HepG2 (cell line): ENCODE measurements around the gene CKS2. TPM values are rescaled to one million over a fixed set of nuclear protein-coding genes. Genes with fewer than 3 reads are reported as not detected.

Experiments used
- BRD4 ChIP-seq: sonication (generic); formaldehyde crosslinking; IDR thresholded peaks from 2 replicates; pipeline ENCODE4 v1.4.0; 2020; ENCODE audit warnings: missing genetic modification reagents
- KAT8 ChIP-seq: IDR thresholded peaks from 2 replicates; pipeline ENCODE4 v1.6.1; 2016; ENCODE audit warnings: missing genetic modification reagents, missing compliant biosample characterization
- MTF2 ChIP-seq: sonication (generic); formaldehyde crosslinking; IDR thresholded peaks from 2 replicates; pipeline ENCODE4 v1.5.0; 2020; ENCODE audit warnings: missing genetic modification reagents, borderline replicate concordance
- RBM22 ChIP-seq: fragments of 200-400 bp; formaldehyde crosslinking; optimal IDR thresholded peaks from 2 replicates; pipeline ENCODE3; 2017; ENCODE audit warnings: mild to moderate bottlenecking, low read length, moderate library complexity
- SAP130 ChIP-seq: IDR thresholded peaks from 2 replicates; pipeline ENCODE4 v1.6.1; 2016; ENCODE audit warnings: low read depth
- ZNF549 ChIP-seq: sonication (generic); formaldehyde crosslinking; IDR thresholded peaks from 2 replicates; pipeline ENCODE4 v1.5.0; 2020; ENCODE audit warnings: missing genetic modification reagents
- ZNF629 ChIP-seq: sonication (generic); formaldehyde crosslinking; conservative IDR thresholded peaks from 2 replicates; pipeline ENCODE4 v1.5.0; 2020; ENCODE audit warnings: missing genetic modification reagents
- ZNF660 ChIP-seq: sonication (generic); formaldehyde crosslinking; IDR thresholded peaks from 2 replicates; pipeline ENCODE4 v1.5.1; 2020; ENCODE audit warnings: mild to moderate bottlenecking, low read depth, missing genetic modification reagents, borderline replicate concordance
- ZNF746 ChIP-seq: sonication (generic); formaldehyde crosslinking; IDR thresholded peaks from 2 replicates; pipeline ENCODE4 v1.8.0; 2022; ENCODE audit warnings: mild to moderate bottlenecking, missing genetic modification reagents
- ZNF788 ChIP-seq: sonication (generic); formaldehyde crosslinking; IDR thresholded peaks from 2 replicates; pipeline ENCODE4 v1.5.0; 2020; ENCODE audit warnings: mild to moderate bottlenecking, missing genetic modification reagents, borderline replicate concordance
- polyA plus RNA-seq, 8 experiments: library from polyadenylated mRNA; depleted of rRNA in 3 of 8; stranded (reverse) in 7 of 8; unstranded in 1 of 8; fragments of >200 nt; fragmentation: Illumina TruSeq in 4 of 8; extraction: Trizol in 4 of 8; gene quantifications; 2 replicates each; pipeline versions ENCODE4 v1.2.1 to v1.2.3, GENCODE V29; 2011 to 2016; ENCODE audit warnings: low read depth in 4 of 8, missing spikeins in 1 of 8, mixed read lengths in 1 of 8; ENCODE audit not compliant: insufficient read depth in 1 of 8
- total RNA-seq, 5 experiments: library from RNA; depleted of rRNA; stranded (reverse); fragments of >200 nt; fragmentation: Illumina TruSeq; extraction: Trizol; gene quantifications; 2 replicates each; pipeline ENCODE4 v1.2.3, GENCODE V29; 2016; ENCODE audit warnings: low read depth in 1 of 5
- TF ChIP-seq, protein P1 (sequence below), 2 experiments: fragments of 450-650 bp in 1 of 2; sonication (generic) in 1 of 2; formaldehyde crosslinking in 1 of 2; IDR thresholded peaks; 2 replicates each; pipeline versions ENCODE4 v1.6.1 to v1.8.0; 2016 to 2022; ENCODE audit warnings: antibody characterized with exemption in 1 of 2, mild to moderate bottlenecking in 1 of 2, missing genetic modification reagents in 1 of 2
- TF ChIP-seq, protein P2 (sequence below): IDR thresholded peaks from 2 replicates; pipeline ENCODE4 v1.6.1; 2016; ENCODE audit warnings: low read depth, missing genetic modification reagents, missing compliant biosample characterization
- TF ChIP-seq, protein P3 (sequence below): sonication (generic); formaldehyde crosslinking; IDR thresholded peaks from 2 replicates; pipeline ENCODE4 v1.4.0; 2020; ENCODE audit warnings: missing genetic modification reagents

The CKS2 gene
- total and polyA plus RNA-seq, 2 of the 13 experiments (the other 11 are each of a cell fraction or from before 2014, with no cell fraction given), result 251 to 317 TPM

GRCh38 chr9:89350988-89351557 lies 40.1 kb downstream of the CKS2 start (continued):
- TF ChIP-seq, protein P1, sequence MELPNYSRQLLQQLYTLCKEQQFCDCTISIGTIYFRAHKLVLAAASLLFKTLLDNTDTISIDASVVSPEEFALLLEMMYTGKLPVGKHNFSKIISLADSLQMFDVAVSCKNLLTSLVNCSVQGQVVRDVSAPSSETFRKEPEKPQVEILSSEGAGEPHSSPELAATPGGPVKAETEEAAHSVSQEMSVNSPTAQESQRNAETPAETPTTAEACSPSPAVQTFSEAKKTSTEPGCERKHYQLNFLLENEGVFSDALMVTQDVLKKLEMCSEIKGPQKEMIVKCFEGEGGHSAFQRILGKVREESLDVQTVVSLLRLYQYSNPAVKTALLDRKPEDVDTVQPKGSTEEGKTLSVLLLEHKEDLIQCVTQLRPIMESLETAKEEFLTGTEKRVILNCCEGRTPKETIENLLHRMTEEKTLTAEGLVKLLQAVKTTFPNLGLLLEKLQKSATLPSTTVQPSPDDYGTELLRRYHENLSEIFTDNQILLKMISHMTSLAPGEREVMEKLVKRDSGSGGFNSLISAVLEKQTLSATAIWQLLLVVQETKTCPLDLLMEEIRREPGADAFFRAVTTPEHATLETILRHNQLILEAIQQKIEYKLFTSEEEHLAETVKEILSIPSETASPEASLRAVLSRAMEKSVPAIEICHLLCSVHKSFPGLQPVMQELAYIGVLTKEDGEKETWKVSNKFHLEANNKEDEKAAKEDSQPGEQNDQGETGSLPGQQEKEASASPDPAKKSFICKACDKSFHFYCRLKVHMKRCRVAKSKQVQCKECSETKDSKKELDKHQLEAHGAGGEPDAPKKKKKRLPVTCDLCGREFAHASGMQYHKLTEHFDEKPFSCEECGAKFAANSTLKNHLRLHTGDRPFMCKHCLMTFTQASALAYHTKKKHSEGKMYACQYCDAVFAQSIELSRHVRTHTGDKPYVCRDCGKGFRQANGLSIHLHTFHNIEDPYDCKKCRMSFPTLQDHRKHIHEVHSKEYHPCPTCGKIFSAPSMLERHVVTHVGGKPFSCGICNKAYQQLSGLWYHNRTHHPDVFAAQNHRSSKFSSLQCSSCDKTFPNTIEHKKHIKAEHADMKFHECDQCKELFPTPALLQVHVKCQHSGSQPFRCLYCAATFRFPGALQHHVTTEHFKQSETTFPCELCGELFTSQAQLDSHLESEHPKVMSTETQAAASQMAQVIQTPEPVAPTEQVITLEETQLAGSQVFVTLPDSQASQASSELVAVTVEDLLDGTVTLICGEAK (IDR thresholded peaks at IDR 0.05), result no peak
- TF ChIP-seq, protein P1 (CRISPR knock-in tag; IDR thresholded peaks at IDR 0.05), result no peak; the same call in 1 of the 2 replicates
- no peak for TF ChIP-seq ZNF549
- TF ChIP-seq, protein P2, sequence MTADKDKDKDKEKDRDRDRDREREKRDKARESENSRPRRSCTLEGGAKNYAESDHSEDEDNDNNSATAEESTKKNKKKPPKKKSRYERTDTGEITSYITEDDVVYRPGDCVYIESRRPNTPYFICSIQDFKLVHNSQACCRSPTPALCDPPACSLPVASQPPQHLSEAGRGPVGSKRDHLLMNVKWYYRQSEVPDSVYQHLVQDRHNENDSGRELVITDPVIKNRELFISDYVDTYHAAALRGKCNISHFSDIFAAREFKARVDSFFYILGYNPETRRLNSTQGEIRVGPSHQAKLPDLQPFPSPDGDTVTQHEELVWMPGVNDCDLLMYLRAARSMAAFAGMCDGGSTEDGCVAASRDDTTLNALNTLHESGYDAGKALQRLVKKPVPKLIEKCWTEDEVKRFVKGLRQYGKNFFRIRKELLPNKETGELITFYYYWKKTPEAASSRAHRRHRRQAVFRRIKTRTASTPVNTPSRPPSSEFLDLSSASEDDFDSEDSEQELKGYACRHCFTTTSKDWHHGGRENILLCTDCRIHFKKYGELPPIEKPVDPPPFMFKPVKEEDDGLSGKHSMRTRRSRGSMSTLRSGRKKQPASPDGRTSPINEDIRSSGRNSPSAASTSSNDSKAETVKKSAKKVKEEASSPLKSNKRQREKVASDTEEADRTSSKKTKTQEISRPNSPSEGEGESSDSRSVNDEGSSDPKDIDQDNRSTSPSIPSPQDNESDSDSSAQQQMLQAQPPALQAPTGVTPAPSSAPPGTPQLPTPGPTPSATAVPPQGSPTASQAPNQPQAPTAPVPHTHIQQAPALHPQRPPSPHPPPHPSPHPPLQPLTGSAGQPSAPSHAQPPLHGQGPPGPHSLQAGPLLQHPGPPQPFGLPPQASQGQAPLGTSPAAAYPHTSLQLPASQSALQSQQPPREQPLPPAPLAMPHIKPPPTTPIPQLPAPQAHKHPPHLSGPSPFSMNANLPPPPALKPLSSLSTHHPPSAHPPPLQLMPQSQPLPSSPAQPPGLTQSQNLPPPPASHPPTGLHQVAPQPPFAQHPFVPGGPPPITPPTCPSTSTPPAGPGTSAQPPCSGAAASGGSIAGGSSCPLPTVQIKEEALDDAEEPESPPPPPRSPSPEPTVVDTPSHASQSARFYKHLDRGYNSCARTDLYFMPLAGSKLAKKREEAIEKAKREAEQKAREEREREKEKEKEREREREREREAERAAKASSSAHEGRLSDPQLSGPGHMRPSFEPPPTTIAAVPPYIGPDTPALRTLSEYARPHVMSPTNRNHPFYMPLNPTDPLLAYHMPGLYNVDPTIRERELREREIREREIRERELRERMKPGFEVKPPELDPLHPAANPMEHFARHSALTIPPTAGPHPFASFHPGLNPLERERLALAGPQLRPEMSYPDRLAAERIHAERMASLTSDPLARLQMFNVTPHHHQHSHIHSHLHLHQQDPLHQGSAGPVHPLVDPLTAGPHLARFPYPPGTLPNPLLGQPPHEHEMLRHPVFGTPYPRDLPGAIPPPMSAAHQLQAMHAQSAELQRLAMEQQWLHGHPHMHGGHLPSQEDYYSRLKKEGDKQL (CRISPR knock-in tag), result peak; percentile 86
- TF ChIP-seq ZNF629, result no peak; the same call in 1 of the 2 replicates
- no peak for TF ChIP-seq RBM22
- TF ChIP-seq ZNF746 (CRISPR knock-in tag), result 0 out of 2 replicates have a peak, but pooled peaks have one; percentile 44
- TF ChIP-seq ZNF660 (CRISPR knock-in tag), result no peak
- peak; percentile 85; the same call in 1 of the 2 replicates for TF ChIP-seq ZNF788
- peak; percentile 60; the same call in 1 of the 2 replicates for TF ChIP-seq KAT8
- TF ChIP-seq SAP130 (CRISPR knock-in tag), result peak; percentile 90
- no peak for TF ChIP-seq MTF2 (CRISPR knock-in tag)
- no peak for TF ChIP-seq BRD4 (CRISPR knock-in tag)
- TF ChIP-seq, protein P3, sequence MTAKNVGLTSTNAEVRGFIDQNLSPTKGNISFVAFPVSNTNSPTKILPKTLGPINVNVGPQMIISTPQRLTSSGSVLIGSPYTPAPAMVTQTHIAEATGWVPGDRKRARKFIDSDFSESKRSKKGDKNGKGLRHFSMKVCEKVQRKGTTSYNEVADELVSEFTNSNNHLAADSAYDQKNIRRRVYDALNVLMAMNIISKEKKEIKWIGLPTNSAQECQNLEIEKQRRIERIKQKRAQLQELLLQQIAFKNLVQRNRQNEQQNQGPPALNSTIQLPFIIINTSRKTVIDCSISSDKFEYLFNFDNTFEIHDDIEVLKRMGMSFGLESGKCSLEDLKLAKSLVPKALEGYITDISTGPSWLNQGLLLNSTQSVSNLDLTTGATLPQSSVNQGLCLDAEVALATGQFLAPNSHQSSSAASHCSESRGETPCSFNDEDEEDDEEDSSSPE (CRISPR knock-in tag), result no peak
